RWPE1 (cell line): ENCODE measurements around the gene PRKN.

Experiments
- CTCF ChIA-PET: fragments of 350-600 bp; sonication (Branson Sonifier 250); formaldehyde crosslinking; extraction: SDS; loops from one replicate; lab custom pipeline; 2021; lab: Yijun Ruan, JAX
- POLR2A ChIA-PET: fragments of 400-600 bp; formaldehyde crosslinking; extraction: SDS; loops from one replicate; lab custom pipeline; 2020; ENCODE audit warnings: antibody characterized with exemption; ENCODE audit not compliant: low non-redundant PET; lab: Yijun Ruan, JAX
- DNase-seq: peaks from one replicate; pipeline ENCODE4 v3.0.0; 2012; ENCODE audit warnings: low spot score
- H3K27ac ChIP-seq: fragments of 450-650 bp; 2 replicates; pipeline ENCODE4 v1.5.1; 2017
- TF ChIP-seq, protein P1 (sequence below): fragments of 450-650 bp; conservative IDR thresholded peaks from 2 replicates; pipeline ENCODE4 v1.5.1; 2017; ENCODE audit warnings: low read depth, mild to moderate bottlenecking

Gene PRKN

DNA sequence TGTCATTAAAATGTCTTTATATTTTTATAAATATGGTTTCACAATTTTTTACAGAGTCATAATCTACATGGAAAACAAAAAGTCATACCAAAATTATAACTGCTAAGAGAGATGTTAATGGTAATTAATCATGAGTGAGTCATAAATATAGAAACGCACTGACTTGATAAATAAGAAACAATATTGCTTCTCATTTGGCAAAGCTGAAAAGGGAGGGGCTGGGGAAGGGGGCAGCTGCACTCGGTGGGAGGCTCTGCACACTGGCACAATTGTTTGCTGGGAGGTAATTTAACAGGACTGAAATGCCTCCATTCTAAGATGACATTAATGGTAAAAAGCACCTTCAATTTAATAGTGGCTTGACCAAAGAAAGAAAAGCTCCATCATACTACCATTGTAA lies 1320.5 kb downstream of the PRKN start:
- H3K27ac ChIP-seq, result peak overlapping the region; percentile 53
- ChIA-PET POLR2A (interaction anchor here (0.7 kb wide), 1 partner anchor 11 kb away, joined by 4 read pairs; no protein-coding TSS in a partner anchor), CTCF (interaction anchor here (1.9 to 2.4 kb wide), 2 partner anchors 10 to 12 kb away, joined by 4 to 12 read pairs; no protein-coding TSS in a partner anchor)
- peak; percentile 24 for DNase-seq
- TF ChIP-seq, protein P1, sequence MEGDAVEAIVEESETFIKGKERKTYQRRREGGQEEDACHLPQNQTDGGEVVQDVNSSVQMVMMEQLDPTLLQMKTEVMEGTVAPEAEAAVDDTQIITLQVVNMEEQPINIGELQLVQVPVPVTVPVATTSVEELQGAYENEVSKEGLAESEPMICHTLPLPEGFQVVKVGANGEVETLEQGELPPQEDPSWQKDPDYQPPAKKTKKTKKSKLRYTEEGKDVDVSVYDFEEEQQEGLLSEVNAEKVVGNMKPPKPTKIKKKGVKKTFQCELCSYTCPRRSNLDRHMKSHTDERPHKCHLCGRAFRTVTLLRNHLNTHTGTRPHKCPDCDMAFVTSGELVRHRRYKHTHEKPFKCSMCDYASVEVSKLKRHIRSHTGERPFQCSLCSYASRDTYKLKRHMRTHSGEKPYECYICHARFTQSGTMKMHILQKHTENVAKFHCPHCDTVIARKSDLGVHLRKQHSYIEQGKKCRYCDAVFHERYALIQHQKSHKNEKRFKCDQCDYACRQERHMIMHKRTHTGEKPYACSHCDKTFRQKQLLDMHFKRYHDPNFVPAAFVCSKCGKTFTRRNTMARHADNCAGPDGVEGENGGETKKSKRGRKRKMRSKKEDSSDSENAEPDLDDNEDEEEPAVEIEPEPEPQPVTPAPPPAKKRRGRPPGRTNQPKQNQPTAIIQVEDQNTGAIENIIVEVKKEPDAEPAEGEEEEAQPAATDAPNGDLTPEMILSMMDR, result no peak

DNA sequence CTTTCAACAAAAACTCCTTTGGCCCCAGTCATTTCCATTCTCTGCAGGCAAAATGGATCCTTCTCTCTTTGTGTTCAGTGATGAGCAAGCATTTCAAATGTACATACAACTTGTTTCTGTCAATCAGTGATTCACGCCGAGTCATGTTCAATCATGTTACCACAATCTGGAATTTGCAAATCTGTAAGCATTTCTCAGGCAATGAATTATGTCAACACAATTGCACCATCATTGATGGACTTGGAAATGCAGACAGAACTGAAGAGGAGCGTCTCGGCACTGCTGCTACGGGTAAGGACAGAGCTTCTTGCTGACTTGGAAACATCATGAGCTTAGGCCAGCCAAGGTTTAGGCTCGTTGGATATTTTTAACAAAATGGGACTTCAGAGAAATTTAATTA lies 1320.9 kb downstream of the PRKN start:
- CTCF ChIA-PET, result interaction anchor here (0.5 to 2.4 kb wide), 4 partner anchors 9 to 365 kb away, joined by 3 to 12 read pairs (median 4); no protein-coding TSS in a partner anchor

GRCh38 chr6:161405418-161405817 lies 1322.1 kb downstream of the PRKN start:
- peak overlapping the region; percentile 46 for H3K27ac ChIP-seq
- POLR2A ChIA-PET, result no interaction called here
- TF ChIP-seq, protein P1, result no peak
- DNase-seq, result no peak
- CTCF ChIA-PET, result interaction anchor here (1.9 kb wide), 1 partner anchor 8 kb away, joined by 4 read pairs; no protein-coding TSS in a partner anchor

More for the DNA sequence above, 1320.9 kb downstream of the PRKN start:
- peak; percentile 86 for DNase-seq
- H3K27ac ChIP-seq, result no peak overlapping the region
- POLR2A ChIA-PET, result no interaction called here
- TF ChIP-seq, protein P1, result no peak

DNA sequence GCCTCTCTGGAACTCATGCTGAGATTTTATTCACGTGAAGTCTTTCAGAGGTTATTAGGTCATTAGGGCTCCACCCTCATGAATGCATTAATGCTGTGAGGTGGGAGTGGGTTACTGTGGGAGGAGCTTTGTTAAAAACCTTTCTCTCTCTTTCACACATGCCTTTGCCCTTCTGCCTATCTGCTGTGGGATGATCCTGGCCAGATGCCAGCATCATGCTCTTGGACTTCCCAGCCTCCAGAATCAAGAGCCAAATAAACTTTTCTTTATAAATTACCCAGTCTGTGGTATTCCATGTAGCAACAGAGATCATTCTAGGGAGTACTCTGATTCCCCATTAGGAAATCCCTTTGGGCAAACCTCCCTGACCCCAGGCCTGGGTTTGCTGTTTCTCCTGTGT lies 1323.8 kb downstream of the PRKN start:
- DNase-seq, result no peak
- no peak overlapping the region for H3K27ac ChIP-seq
- POLR2A ChIA-PET, result no interaction called here
- CTCF ChIA-PET, result interaction anchor here (0.5 to 1.0 kb wide), 2 partner anchors 15 to 26 kb away, joined by 3 read pairs; no protein-coding TSS in a partner anchor
- TF ChIP-seq, protein P1, result no peak

DNA sequence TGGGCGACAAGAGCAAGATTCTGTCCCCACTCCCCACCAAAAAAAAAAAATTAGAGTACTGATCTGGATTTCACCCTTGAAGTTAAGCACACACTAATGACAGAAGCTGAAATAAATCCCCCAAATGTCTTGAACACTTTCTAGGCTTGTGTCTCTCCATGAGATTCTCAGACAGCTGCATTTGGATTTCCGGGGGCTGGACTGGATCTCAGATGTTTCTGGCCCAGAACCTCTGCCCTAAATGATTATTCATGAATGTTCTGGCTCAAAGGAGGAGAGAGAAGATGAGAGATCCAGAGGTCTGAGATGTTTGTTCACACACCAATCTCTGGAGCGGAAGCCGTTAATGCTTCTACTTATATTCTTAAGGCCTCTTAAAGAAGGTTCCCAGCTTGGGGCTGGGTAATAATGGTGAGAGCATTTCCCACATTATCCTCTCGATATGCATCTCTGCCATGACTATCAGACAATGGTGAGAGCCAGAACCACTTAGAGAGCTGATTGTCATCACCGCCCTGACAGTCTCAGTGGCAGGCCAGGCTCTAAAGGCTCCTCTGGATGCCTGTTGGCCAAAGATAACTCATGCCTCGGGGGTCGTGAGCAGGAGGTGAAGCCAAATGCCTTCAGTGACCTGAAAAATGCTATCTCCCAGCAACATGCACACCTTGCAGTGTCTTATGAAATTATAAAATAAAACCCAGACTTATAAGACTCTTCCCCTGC lies 1325.8 kb downstream of the PRKN start:
- CTCF ChIA-PET, result interaction anchor here (0.6 kb wide), 1 partner anchor 462 kb away, joined by 3 read pairs; no protein-coding TSS in a partner anchor
- POLR2A ChIA-PET, result no interaction called here
- TF ChIP-seq, protein P1, result no peak
- no peak for DNase-seq
- H3K27ac ChIP-seq, result no peak overlapping the region

GRCh38 chr6:161400671-161401070 lies 1326.9 kb downstream of the PRKN start:
- CTCF ChIA-PET, result interaction anchor here (0.7 kb wide), 1 partner anchor 384 kb away, joined by 3 read pairs; no protein-coding TSS in a partner anchor
- no peak overlapping the region for H3K27ac ChIP-seq
- POLR2A ChIA-PET, result no interaction called here
- DNase-seq, result no peak
- TF ChIP-seq, protein P1, result no peak
